Loucy (cell line): Measurements from ENCODE around the gene GDPD5.

Experiments used
- H2AFZ ChIP-seq: fragments of 200-600 bp; sonication (generic); 2 replicates; pipeline ENCODE4 v1.6.0; 2016; ENCODE audit warnings: antibody characterized with exemption, mild to moderate bottlenecking, low read length, moderate library complexity
- H3F3A ChIP-seq: fragments of 200-600 bp; 2 replicates; pipeline ENCODE4 v1.6.0; 2016; ENCODE audit warnings: antibody characterized with exemption, low read depth, mild to moderate bottlenecking
- H3K27me3 ChIP-seq: fragments of 200-600 bp; sonication (generic); 2 replicates; pipeline ENCODE4 v1.6.1; 2014; ENCODE audit warnings: low read length, mild to moderate bottlenecking; ENCODE audit not compliant: insufficient read depth, poor library complexity, severe bottlenecking
- H3K36me3 ChIP-seq: fragments of 200-600 bp; sonication (generic); 2 replicates; pipeline ENCODE4 v1.6.1; 2016; ENCODE audit warnings: low read length; ENCODE audit not compliant: insufficient read depth
- H3K4me1 ChIP-seq: fragments of 200-600 bp; sonication (generic); 2 replicates; pipeline ENCODE4 v1.5.1; 2014; ENCODE audit warnings: low read length, mild to moderate bottlenecking; ENCODE audit not compliant: insufficient read depth, poor library complexity, severe bottlenecking
- H3K4me2 ChIP-seq: fragments of 200-600 bp; sonication (generic); 2 replicates; pipeline ENCODE4 v1.6.0; 2014; ENCODE audit warnings: antibody characterized with exemption, low read length, low read depth, mild to moderate bottlenecking; ENCODE audit not compliant: poor library complexity, severe bottlenecking
- H3K4me3 ChIP-seq: fragments of 200-600 bp; sonication (generic); 2 replicates; pipeline ENCODE4 v1.5.1; 2014; ENCODE audit warnings: low read length, mild to moderate bottlenecking, mixed read lengths; ENCODE audit not compliant: poor library complexity, severe bottlenecking
- H3K79me2 ChIP-seq: fragments of 200-600 bp; sonication (generic); 2 replicates; pipeline ENCODE4 v1.6.1; 2014; ENCODE audit warnings: low read length; ENCODE audit not compliant: insufficient read depth
- H3K9ac ChIP-seq: fragments of 200-600 bp; sonication (generic); 2 replicates; pipeline ENCODE4 v1.6.0; 2014; ENCODE audit warnings: mild to moderate bottlenecking, low read depth, low read length, moderate library complexity; ENCODE audit not compliant: poor library complexity, severe bottlenecking
- H3K9me2 ChIP-seq: fragments of 200-600 bp; sonication (generic); replicated peaks from 2 replicates; pipeline ENCODE4 v1.6.1; 2016; ENCODE audit warnings: low read depth, low read length, mixed read lengths
- H3K9me3 ChIP-seq: fragments of 200-600 bp; sonication (generic); 2 replicates; pipeline ENCODE4 v1.6.1; 2014; ENCODE audit warnings: mild to moderate bottlenecking, antibody characterized with exemption, low read length, low read depth; ENCODE audit not compliant: insufficient read depth
- H4K20me1 ChIP-seq: fragments of 200-600 bp; sonication (generic); 2 replicates; pipeline ENCODE4 v1.6.0; 2014; ENCODE audit warnings: antibody characterized with exemption, low read length, mild to moderate bottlenecking; ENCODE audit not compliant: insufficient read depth, poor library complexity, severe bottlenecking
- CTCF ChIP-seq: fragments of 200-600 bp; sonication (generic); conservative IDR thresholded peaks from 2 replicates; pipeline ENCODE4 v1.5.1; 2014; ENCODE audit warnings: mild to moderate bottlenecking, antibody characterized with exemption, low read length
- EZH2phosphoT487 ChIP-seq: fragments of 200-600 bp; IDR thresholded peaks from 2 replicates; pipeline ENCODE4 v1.6.1; 2018; ENCODE audit warnings: antibody characterized with exemption, mild to moderate bottlenecking, moderate library complexity, borderline replicate concordance

The GDPD5 gene

GRCh38 chr11:75530577-75530976 lies 4.8 kb upstream of the GDPD5 start:
- H3K36me3 ChIP-seq, result no peaks in the 10 kb centered on the region
- H3K79me2 ChIP-seq, result peaks cover 5% of the 10 kb centered on the region; the same call in 1 of the 2 replicates
- H4K20me1 ChIP-seq, result no peaks in the 10 kb centered on the region
- no peaks in the 10 kb centered on the region for H3F3A ChIP-seq
- H3K9me3 ChIP-seq, result no peaks in the 10 kb centered on the region
- TF ChIP-seq EZH2phosphoT487, result no peak
- H3K4me2 ChIP-seq, result no peak overlapping the region
- H3K4me1 ChIP-seq, result peaks cover 14% of the 10 kb centered on the region
- H2AFZ ChIP-seq, result no peak overlapping the region
- H3K9ac ChIP-seq, result no peak overlapping the region
- H3K9me2 ChIP-seq, result no peaks in the 10 kb centered on the region
- H3K4me3 ChIP-seq, result no peak overlapping the region
- no peaks in the 10 kb centered on the region for H3K27me3 ChIP-seq

DNA sequence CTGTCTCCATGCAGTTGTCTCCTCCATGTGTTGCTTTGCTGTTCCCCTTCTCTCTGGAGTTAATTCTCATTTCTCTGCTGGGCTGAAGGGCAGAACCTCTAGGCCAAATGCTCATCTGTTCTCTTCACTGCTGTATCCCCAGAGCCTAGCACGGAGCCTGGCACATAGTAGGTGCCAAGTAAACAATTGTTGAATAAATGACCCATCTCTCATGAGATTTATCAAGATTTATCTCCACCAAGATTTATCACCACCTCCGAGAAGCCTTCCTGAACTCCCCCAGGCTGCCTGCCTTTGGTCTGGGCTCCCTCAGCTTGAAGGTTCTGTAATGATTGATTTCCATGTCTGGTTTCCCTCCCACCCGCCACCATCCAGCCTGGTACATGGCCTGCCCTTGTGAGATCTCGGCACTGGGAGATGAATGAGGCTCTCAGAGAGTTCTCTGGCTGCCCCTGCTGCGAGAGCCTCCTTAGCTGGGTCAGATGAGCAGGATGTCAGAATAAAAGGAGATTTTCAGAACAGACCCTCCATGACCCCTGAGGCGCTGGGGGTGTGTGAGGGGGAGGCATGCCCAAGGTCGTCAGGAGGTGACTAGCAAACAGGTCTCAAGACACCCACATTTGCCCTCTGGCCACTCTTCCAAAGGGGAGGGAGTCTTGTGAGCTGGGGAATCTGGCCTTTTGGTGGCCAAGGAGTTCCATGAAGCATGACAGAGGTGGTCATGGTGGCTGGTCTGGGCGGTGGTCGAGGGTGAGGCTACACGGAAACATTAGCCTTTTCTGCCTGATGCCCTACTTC lies 2.4 kb upstream of the GDPD5 start:
- Histone ChIP-seq H3K4me3 (no peak overlapping the region), H3K36me3 (no peaks in the 10 kb centered on the region), H4K20me1 (no peaks in the 10 kb centered on the region), H3K79me2 (peaks cover 5% of the 10 kb centered on the region; the same call in 1 of the 2 replicates), H3K9ac (no peak overlapping the region), H3F3A (no peaks in the 10 kb centered on the region), H3K4me2 (no peak overlapping the region), H3K27me3 (no peaks in the 10 kb centered on the region), H3K9me2 (no peaks in the 10 kb centered on the region), H3K4me1 (peaks cover 8% of the 10 kb centered on the region), H3K9me3 (no peaks in the 10 kb centered on the region), H2AFZ (no peak overlapping the region)
- TF ChIP-seq CTCF (no peak), EZH2phosphoT487 (no peak)

DNA sequence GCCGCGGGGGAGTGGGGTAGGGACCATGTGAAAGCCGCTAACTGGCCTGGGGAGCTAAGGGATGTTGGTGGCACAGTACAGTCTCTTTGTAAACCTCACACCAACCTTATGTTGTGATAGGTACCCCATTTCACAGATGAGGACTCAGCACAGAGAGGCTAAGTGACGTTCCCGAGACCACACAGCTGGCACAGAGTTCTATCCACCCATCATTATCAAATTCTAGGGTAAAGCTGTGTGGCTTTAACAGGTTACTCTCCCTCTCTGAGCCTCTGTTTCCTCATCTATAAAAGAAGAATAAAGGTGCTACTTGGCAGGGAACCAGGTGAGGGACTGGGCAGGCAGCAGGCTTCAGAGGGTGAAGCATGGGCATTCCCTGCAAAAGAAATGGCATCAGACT lies 1.4 kb upstream of the GDPD5 start:
- H3K36me3 ChIP-seq, result no peaks in the 10 kb centered on the region
- no peak overlapping the region for H2AFZ ChIP-seq
- no peak overlapping the region for H3K9ac ChIP-seq
- no peaks in the 10 kb centered on the region for H3K9me2 ChIP-seq
- H3K27me3 ChIP-seq, result no peaks in the 10 kb centered on the region
- no peaks in the 10 kb centered on the region for H3F3A ChIP-seq
- H3K4me1 ChIP-seq, result peaks cover 8% of the 10 kb centered on the region
- H3K9me3 ChIP-seq, result no peaks in the 10 kb centered on the region
- H4K20me1 ChIP-seq, result no peaks in the 10 kb centered on the region
- TF ChIP-seq CTCF (no peak), EZH2phosphoT487 (no peak)
- H3K4me2 ChIP-seq, result peak overlapping the region; percentile 91
- H3K4me3 ChIP-seq, result peak overlapping the region; percentile 91
- peaks cover 5% of the 10 kb centered on the region; the same call in 1 of the 2 replicates for H3K79me2 ChIP-seq

- Histone ChIP-seq H3K4me2 (peak overlapping the region; percentile 91), H3K9me2 (no peaks in the 10 kb centered on the region), H3F3A (no peaks in the 10 kb centered on the region), H3K36me3 (no peaks in the 10 kb centered on the region), H4K20me1 (no peaks in the 10 kb centered on the region), H3K4me1 (peaks cover 8% of the 10 kb centered on the region), H3K4me3 (peak overlapping the region; percentile 91), H3K9ac (peak overlapping the region; percentile 85), H3K27me3 (no peaks in the 10 kb centered on the region), H2AFZ (peak overlapping the region; percentile 85), H3K9me3 (no peaks in the 10 kb centered on the region), H3K79me2 (peaks cover 5% of the 10 kb centered on the region; the same call in 1 of the 2 replicates)
- no peak for TF ChIP-seq CTCF
These were observed 426 bp upstream of the GDPD5 start for GRCh38 chr11:75526192-75526541.
